ENCODE data around the gene PHLDB2.
A peak's percentile ranks its signal among the peaks of the same experiment; 100 is the strongest.

Gene PHLDB2

DNA sequence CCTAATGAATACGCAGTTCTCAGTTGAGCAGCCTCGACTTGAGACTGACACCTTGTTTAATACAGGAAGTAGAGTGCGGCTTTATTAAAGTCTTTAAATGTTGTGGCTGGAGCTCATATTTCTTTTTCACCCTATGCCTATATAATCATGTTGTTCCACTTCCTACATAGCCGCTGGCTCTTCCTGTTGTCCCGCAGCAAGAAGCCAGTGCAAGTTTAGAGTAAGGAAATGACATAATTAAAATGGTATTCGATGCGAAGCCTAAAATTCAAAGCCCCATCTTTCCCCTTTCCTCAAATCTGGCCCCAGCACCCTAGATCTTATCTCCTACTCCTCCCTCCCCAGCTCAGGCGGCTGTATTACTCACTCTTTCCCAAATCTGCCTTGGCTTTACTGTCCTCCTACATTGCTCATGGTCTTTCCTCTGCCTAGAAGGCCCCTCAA, 7.5 kb upstream of the PHLDB2 start:
- DNase-seq = no peak

DNA sequence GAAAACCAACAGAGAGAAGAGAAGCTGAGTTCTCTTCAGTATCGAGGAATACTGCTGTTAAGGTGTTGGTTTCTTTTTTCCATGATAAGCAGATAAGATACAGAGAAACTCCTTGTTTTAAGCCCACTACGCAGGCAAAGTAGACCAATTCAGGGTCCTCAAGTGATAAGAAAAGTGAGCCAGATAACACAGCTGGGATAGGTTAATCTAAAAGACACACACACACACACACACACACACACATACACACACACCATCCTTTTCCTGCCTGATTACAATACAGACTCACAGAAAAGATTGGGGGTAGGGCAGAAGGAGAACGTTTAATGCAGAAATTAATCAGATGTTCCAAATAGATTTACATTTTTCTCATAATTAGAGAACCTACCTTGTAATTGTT, 6.5 kb upstream of the PHLDB2 start:
- no peak for DNase-seq

DNA sequence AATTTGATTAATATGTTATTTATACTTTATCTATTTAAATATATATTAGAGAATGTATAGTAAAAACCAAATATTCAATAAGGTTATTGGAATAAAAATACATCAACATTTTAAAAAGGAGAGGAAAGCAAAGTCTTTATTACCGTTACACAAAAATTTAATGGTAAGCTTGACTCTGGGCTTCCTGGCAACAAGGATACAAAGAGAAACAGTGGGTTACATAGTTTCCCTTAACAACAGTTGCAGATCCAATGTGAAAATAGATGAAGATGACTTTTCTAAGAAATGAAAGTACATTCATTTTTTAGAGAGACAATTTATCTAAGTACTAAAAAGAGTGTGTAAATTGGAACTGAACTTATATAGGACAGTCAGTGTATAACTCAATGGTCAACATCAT, 6.0 kb upstream of the PHLDB2 start:
- no peak for DNase-seq

DNA sequence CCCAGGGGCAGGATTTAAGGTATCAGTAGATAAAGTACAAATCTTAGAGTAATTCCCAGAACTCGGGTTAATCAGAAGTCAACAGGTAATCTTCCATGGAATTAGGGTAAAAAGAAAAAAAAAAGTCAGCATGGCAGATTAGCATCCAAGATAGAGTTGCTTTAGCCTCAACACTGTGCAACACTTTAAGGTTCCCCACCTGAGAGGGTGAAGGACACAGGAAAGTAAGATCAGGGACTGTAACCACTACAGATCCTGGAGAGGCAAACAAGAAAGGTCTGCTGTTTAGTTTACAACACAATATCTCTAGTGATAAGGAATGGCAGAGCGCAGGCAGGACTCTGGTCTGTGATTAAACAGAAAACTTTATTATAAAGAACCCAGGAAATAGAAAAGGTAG, 4.1 kb upstream of the PHLDB2 start:
- no peak for DNase-seq

DNA sequence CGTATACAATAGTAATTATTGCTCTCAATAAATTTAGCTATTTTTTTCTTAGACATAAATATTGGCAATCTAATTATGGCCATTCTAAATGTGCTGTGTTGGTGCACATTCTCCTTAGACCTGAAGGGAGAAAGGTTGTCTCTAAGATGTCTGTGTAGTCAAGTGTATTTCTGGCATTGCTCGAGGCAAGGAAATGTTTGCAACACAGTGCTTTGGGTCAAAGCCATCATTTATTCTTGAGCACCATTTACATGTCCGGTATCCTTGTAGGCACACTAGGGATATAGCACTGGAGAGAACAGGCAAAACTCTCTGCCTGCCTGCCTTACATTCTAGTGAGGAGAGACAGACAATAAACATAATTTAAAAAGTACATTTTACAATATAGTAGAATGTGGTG, 2.6 kb upstream of the PHLDB2 start:
- no peak for DNase-seq

DNA sequence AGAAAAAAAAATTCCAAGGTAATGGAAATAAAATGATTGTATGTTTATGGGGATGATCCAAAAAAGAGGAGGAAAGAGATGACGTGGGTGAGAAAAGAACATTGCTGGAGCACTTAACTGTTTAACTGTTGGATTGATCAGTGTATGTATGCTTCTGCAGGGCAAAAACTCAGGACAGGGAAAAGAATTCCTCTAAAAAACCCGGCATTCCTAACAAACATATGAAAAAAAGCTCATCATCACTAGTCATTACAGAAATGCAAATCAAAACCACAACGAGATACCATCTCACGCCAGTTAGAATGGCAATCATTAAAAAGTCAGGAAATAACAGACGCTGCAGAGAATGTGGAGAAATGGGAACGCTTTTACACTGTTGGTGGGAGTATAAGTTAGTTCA, 1.6 kb upstream of the PHLDB2 start:
- no peak for DNase-seq

DNA sequence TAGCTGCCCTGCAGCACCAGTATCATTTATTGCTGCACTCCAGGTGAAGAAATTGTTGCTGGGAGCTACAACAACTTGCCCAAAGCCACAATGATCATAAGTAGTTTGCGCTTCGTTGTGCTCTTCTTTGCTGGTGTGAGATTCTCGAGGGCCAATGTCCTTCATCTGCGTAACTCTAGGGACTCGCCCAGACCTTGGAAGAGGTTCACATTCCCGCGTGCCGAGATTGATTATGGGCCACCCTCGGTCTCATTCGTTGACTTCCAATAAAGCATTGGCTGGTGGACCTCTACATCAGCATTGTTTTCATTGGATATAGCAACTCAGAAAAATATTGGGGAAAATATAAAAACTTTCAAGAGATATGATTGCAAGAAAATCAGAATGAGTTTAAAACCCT, 423 bp upstream of the PHLDB2 start:
- DNase-seq = no peak

DNA sequence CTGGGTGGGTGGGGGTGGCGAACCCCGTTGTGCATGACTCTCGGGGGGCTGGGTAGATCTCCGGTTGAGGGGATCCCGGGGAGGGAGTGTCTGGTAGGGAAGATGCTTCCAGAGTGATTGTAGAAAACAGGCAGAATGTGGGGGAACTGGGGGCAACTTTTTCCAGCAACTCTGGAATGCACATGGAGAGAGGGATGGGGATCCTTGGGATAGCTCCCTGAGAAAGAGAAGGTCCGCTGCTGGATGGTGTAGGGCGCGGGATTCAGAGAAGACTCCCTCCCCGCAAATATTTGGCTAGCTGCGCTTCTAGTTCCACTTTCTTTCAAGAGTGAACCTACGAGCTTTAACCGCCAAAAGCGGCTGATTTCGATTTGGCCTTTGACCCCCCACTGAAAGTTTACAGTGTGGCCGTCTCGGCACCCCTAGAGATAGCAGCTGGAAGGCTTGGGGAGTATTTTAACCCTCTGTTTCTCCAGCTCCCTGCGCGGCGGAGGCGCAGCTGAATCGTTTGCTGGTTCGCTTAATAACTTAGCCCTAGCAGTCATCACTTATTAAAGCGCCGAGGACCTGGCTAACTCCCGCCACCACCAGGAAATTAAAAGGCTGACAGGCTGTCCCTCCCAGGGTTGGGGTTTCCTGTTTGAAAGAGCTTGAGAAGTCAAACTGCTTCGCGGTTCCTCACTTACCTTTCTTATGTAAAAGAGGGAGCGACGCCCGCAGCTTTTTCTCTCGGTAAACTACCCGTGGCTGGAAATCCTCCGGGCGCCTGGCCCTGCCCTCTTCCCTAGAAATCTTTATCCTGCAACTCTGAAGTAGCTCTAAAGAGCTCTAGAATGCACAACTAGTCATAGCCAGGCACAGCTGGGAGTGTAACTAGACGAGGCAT, 1.2 kb downstream of the PHLDB2 start:
- DNase-seq = peak; percentile 89

DNA sequence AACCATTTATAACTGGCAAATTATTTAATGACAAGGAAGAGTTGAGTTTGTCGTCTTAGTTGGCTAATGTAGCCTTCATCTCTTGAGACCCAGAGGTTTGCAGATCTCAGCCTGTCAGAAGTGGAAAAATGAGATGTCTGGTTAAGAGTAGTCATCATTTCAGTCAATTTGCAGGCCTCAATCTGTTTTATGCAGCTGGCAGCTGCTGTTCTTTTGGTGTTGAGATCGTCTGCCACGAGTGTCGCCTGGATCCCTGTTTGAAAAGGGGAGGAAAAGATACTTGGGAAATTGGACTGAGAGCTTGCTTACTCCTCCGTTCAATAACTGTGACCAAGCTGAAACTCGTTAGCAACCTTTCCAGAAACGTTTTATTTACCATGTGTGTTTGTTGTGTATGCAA, 2.3 kb downstream of the PHLDB2 start:
- DNase-seq = no peak

DNA sequence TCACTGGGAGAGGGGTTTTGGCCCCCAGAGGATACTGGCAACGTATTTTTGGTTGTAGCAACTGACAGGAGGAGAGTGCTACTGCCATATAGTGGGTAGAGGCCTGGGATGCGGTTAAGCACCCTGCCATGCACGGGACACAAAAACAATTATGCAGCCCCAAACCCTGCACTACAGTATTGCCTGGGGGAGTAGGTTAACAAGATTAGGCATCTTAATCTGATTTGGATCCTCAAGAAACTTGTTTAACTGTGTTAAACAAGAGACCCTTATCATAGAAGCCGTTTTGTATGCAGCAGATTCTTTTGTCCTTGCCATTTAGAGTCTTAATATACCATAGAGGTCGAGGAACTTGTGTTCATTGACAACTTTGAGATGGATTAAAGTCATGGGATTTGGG, 3.4 kb downstream of the PHLDB2 start:
- no peak for DNase-seq

DNA sequence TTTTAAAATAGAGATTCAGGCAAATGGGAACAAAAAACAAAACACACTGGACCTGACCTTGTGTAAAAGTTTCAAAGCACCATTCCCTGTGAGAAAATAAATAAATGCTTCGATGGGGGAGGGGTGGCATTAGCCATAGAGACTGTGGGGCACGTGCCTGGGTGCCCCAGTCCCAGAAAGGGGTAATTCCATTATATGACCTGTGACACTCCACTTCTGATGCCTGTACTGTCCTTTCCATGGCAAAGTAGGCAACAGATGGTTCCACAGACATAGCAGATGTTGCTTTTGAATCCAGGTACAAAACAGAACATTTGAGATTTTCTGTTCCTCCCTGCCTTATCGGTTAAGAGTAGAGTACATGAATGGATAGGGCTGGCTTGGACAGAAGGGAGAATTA, 3.9 kb downstream of the PHLDB2 start:
- DNase-seq = no peak

DNA sequence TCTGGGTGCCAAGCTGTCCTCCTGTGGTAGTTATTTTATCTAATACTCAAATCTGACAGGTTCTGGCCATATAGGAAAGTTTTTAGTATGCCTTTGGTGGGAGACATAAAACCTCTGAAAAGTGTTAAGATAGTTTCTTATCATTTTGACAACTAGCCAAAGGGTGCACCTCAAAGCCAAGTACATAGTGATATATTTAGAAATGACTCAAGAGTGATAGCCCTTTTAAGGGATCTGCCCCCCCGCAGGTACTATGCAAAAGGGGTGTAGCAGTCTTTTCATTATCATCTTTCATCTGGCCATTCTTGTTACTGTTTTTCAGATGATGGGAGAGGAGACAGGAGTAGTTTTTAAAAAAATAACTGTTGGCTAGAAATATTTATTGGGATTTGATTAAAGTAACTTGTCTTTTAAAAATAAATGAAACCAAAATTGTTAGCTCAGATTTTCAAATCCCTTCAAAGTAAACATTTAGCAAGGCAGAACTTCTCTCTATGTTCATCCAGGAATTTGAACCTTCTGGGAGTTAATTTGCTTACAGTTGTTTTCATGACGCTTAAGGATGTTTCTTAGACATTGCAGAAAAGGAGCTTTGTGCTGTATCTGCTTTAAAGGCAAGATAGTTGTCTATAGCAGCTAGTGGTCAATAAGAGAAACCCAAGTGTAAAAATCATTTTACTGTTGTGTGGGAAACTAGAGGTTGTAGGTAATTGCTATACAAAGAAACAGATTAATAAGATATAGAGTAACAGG, 5.1 kb downstream of the PHLDB2 start:
- no peak for DNase-seq

DNA sequence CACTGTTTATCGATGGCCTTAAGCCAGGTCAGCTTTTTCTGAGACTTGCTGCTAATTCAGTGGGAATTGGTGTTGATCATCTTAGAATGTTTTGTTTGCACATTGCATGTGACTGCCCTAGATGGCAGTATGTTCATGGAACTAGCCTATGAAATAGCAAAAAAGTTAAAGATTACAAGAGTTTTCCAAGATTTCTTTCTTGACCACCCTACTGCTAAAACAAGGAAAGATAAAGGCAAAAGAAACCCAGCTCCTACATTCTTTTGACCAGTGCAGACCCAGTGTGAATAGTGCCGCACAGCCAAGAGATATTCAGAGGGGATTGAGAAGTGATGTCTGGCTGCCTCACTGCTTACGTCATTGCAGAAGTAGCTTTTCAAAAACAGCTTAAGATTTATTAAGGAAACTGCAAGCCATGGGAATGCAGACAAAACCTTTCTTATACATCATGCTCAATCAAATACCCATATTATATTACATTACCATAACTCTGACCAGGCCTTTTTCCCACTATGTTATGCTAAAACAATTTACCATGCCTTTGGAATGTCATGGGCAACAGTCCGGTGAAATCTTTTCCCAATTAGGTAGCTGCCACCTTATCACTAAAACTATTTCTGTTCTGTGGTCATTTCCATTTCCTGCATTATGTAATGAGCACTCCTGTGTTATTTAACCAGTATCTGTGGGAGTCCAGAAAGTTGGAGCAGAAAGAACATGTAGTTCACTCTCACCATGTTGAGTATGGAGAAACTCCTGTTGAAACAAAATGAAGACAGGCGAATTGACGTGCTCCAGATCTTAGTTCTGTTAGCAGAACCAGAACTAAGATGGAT, 6.0 kb downstream of the PHLDB2 start:
- DNase-seq = peak; percentile 97

DNA sequence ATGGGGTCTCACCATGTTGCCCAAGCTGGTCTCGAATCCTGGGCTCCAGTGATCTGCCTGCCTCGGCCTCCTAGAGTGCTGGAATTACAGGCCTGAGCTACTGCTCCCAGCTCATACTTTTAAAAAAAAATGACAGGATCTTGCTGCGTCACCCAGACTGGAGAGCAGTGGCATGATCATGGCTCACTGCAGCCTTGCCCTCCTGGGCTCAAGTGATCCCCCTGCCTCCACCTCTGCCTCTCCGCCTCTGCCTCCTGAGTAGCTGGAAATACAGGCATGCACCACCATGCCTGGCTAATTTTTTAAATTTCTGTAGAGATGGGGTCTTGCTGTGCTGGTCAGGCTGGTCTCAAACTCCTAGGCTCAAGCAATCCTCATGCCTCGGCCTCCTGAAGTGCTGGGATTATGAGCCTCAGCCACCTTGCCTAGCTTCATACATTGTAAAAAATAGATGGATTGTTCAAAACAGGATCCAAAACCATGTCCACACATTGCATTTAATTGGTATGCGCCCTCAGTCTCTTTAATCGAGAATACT, 8.9 kb downstream of the PHLDB2 start:
- no peak for DNase-seq

DNA sequence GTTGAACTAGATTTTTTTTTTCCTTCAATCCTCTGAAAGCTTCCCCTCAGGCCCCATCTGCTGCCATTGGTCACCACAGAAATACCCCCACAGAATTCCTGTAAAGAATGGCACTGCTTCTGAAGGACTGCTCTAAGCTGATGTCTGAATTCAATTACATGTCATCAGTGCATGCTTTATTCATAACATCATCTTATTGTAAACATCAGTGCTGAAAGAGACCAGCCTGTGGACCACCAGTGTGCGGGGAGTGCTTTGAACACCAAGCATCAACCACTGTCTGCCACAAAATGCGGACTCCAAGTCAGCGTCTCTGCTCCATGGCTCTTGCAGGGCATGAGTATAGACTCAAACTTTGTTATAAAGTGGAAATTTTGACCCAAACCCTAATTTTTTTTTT, 11.6 kb downstream of the PHLDB2 start:
- no peak for DNase-seq

DNA sequence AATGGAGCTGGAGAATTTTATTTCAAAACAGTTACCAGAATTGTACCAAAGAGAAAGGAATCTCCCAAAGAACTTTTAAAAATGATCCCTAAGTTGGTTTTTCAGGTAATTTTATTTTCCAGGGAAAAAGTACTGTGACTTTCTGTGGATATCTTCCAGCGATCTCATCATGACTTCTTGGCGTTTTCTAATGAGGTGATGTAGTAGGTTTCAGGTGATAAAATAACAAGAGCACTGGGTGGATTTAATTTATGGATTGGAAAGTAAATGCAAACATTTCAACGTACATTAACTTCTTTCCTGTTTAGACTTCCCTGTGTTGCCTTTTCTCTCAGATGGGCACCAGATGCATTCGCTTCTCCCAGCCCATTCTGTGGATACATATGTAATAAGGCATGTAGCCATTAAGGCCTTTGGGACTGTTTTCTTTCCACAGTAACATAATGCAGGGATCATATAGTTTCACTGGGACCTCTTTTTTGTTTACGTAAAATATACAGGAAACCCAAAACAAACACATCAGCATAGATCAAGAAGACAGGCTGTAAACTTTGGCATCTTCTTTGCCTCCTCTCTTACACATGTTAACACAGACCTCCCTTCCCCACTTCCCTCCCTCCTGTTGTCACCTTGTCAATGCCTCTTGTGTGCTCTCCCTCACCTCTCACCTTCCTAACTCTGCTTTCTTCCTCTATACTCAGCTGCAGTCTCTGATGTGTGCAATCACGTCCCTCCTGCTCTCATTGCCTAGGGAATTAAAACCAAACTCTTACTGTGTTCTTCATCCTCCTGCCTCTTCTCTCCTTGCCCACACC, 13.0 kb downstream of the PHLDB2 start:
- no peak for DNase-seq

DNA sequence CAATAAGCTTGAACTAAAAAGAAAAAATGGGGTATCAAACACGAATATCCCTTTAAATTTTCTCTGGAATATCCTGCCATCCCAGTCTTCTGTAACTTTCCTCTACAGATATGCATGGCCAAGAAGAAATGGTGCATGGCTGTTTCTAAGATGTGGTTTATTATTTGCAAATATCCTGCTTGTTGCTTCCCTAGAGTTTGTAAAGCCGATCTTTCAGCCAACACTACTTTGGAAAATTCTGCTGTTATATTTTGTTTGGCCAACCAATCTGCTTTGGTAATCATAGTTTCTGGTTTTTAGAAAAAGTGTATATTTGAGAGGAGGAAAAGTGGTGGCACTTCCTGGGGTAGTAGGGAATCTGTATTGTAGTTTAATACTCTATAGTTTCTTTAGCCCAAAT, 13.9 kb downstream of the PHLDB2 start:
- no peak for DNase-seq

DNA sequence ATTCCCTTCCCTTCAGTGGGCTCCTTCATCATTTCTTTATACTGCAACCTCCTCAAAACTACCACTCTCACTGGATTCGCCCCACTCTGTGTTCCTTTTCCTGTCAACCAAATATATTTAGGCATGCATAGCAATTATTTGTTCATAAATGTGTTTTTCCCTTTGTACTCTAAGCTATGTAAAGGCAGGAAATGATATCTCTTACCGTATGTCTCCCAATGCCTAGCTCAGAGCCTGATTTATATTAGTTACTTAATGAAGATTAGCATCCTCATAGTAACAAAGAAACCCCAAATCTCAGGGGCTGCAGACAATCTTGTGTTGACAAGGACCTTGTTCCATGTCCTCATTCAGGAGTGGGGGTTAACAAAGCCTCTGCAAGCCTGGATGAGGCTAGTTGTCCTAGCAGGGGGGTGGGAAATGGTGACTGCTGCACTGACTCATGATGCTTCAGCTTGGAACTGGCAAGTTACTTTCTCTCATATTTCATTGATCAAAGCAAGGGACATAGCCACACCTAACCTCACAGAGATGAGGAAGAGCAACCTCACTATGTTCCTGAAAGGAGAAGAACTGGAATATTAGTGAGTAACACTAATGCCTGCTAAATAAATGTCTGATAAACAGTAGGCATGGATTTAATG, 15.2 kb downstream of the PHLDB2 start:
- DNase-seq = peak; percentile 78

DNA sequence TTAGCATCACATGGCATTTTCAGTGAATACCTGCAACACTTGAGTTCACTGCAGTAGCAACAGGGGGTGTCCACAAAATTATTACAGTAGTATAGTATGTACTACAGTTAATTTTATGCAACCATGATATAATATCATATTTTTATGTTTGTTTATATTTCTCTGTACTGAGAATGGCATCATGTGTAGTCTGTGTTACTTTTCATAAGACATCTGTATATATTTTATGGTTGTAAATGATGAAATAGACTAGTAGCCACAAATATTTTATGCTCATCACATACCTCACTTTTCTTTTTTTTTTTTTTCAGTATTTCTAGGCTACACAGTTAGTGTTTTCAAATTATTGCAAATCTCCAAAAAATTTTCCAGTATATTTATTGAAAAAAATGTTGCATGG, 22.4 kb downstream of the PHLDB2 start:
- no peak for DNase-seq

DNA sequence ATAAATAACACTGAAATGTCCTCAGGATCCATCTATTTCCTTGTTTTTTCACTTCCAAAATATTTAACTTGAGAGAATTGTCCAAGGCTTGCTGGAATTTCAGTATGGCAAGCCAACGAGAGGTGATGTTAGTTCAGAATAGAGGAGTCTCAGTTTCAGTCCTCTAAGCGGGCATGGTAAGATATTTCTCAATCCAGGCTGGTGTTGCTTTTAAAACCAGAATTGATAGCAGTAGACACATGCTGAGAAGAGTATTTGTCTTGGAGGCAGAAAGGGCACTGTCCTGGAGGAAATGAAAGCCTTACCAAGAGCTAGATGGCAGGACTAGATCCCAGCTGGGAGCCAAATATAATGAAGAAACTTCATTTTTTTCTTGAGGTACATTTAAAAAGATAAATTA, 23.1 kb downstream of the PHLDB2 start:
- DNase-seq = no peak

DNA sequence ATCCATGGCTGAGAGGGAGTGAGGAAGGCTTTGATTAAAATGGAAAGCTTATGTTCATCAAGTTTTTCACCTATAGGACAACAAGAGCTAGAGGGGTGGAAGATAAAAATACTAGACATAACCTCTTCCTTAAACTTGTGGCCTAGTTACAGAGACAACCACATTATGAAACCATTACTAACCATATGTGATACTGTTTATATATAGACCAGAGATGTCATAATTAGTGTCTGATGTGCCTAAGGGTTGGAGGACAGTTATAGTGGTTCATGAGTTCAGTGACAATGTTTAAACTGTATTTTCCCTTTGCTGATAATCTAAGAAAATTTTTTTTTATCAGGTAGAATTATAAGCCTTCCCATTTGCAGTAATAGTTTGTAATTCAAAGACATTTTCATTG, 23.7 kb downstream of the PHLDB2 start:
- no peak for DNase-seq
